ENCODE data around the gene KCNK18. TPM values are rescaled to one million over a fixed set of nuclear protein-coding genes. Genes with fewer than 3 reads are reported as not detected.
A peak's percentile ranks its signal among the peaks of the same experiment; 100 is the strongest.

Gene KCNK18
- total and polyA plus RNA-seq, 2 of the 8 experiments (the other 6 are each of a cell fraction or from before 2014, with no cell fraction given), result not detected

GRCh38 chr10:117188371-117188770, 8.9 kb upstream of the KCNK18 start:
- H3K9me3 ChIP-seq (ENCODE audit: insufficient read depth in 2 of 2, low read depth in 1 of 2, low read length in 1 of 2), result no peaks in the 10 kb centered on the region
- H3K79me2 ChIP-seq (ENCODE audit: control insufficient read depth in 1 of 2, insufficient read depth in 2 of 2, low read length in 2 of 2), result no peaks in the 10 kb centered on the region
- no peaks in the 10 kb centered on the region for H3K79me1 ChIP-seq (ENCODE audit: low read depth, low read length)
- no peak overlapping the region for H3K56ac ChIP-seq (replicated peaks; ENCODE audit: insufficient read length, low read depth, low read length)
- H3K4me3 ChIP-seq (ENCODE audit: extremely low read depth in 1 of 4, insufficient read depth in 2 of 4, low read depth in 3 of 4, low read length in 4 of 4), result no peak overlapping the region
- no peaks in the 10 kb centered on the region for H3K4me1 ChIP-seq (replicated peaks in 1 of 4; ENCODE audit: control insufficient read depth in 3 of 4, insufficient read depth in 4 of 4, low read length in 3 of 4)
- H4K20me1 ChIP-seq (replicated peaks in 1 of 2; ENCODE audit: control insufficient read depth in 1 of 2, insufficient read depth in 2 of 2, low read length in 2 of 2), result no peaks in the 10 kb centered on the region
- H3K14ac ChIP-seq (ENCODE audit: insufficient read length), result no peak overlapping the region
- H2BK15ac ChIP-seq (ENCODE audit: low read length), result no peak overlapping the region
- no peak overlapping the region for H4K8ac ChIP-seq (ENCODE audit: extremely low read depth, insufficient read depth, low read length)
- H2AK5ac ChIP-seq (ENCODE audit: low read depth, low read length), result no peak overlapping the region
- no peak for DNase-seq (ENCODE audit: low read depth in 1 of 2, low spot score in 2 of 2)
- H3K4ac ChIP-seq (replicated peaks; ENCODE audit: insufficient read length, low read depth, low read length), result peak overlapping the region; percentile 58
- no peaks in the 10 kb centered on the region; a peak in 1 of 7 replicates for H3K27me3 ChIP-seq (replicated peaks in 1 of 4; ENCODE audit: control insufficient read depth in 3 of 4, extremely low read depth in 1 of 4, insufficient read depth in 3 of 4, low read length in 3 of 4)
- no peak overlapping the region for H2BK20ac ChIP-seq (ENCODE audit: low read length)
- POLR2A ChIA-PET (ENCODE audit: partially characterized antibody), result no interaction called here
- no peak overlapping the region for H3K4me2 ChIP-seq (ENCODE audit: insufficient read depth in 1 of 2, low read depth in 2 of 2, low read length in 2 of 2)
- H2BK5ac ChIP-seq (ENCODE audit: low read depth, low read length), result no peak overlapping the region
- WGBS, 2 experiments (ENCODE audit: extremely low coverage in 1 of 2, insufficient coverage in 1 of 2, insufficient read length in 1 of 2, insufficient replicate concordance in 2 of 2, low coverage in 1 of 2, low lambda C conversion rate in 2 of 2, missing lambda C conversion rate in 1 of 2), result 74% methylated on average over 2 of the region's 2 CpGs; no CpG with 5 or more reads in 1 of the 2 experiments
- CTCF ChIA-PET (ENCODE audit: partially characterized antibody), result interaction anchor here (0.8 to 5.7 kb wide), 2 partner anchors 11 to 12 kb away, joined by 3 to 38 read pairs; no protein-coding TSS in a partner anchor
- no peak overlapping the region for H2AFZ ChIP-seq (ENCODE audit: low read length)
- no peak overlapping the region for H2BK120ac ChIP-seq (replicated peaks; ENCODE audit: low read depth, low read length)
- H2BK12ac ChIP-seq (ENCODE audit: low read depth, low read length), result no peak overlapping the region
- no peaks in the 10 kb centered on the region for H3K36me3 ChIP-seq (ENCODE audit: control insufficient read depth in 2 of 4, insufficient read depth in 4 of 4, low read length in 3 of 4)
- no peak overlapping the region for H4K5ac ChIP-seq (ENCODE audit: insufficient read length, low read depth, low read length)
- no peak overlapping the region for H3K9ac ChIP-seq (replicated peaks in 1 of 4; ENCODE audit: extremely low read depth in 1 of 4, low read depth in 3 of 4, low read length in 3 of 4)
- no peaks in the 10 kb centered on the region for H3K23me2 ChIP-seq (ENCODE audit: low read depth, low read length)
- no peak overlapping the region for H3K18ac ChIP-seq (ENCODE audit: extremely low read depth, low read length)
- H4K91ac ChIP-seq (replicated peaks; ENCODE audit: insufficient read length, low read length), result no peak overlapping the region
- no peak for FAIRE-seq
- H3K27ac ChIP-seq (ENCODE audit: low read depth, low read length), result no peak overlapping the region
- no peak overlapping the region for H3K23ac ChIP-seq (ENCODE audit: insufficient read length)
- TF ChIP-seq PHF8 (conservative IDR thresholded peaks at IDR 0.05; ENCODE audit: low read depth, low read length) (no peak), TBP (IDR thresholded peaks at IDR 0.05; ENCODE audit: low read depth, low read length) (no peak), ATF3 (IDR thresholded peaks at IDR 0.05; ENCODE audit: insufficient read depth, low read depth, low read length) (no peak), RFX5 (IDR thresholded peaks at IDR 0.05; ENCODE audit: borderline replicate concordance, low read depth, low read length) (no peak), CTCF (IDR thresholded peaks at IDR 0.05; ENCODE audit: control extremely low read depth in 1 of 3, insufficient read depth in 1 of 3, low read depth in 1 of 3, low read length in 3 of 3) (no peak), CBX5 (IDR thresholded peaks at IDR 0.05; ENCODE audit: low read depth, low read length) (no peak), KDM4A (IDR thresholded peaks at IDR 0.05; ENCODE audit: low read depth, low read length, severe bottlenecking) (no peak), CTBP2 (IDR thresholded peaks at IDR 0.05; ENCODE audit: borderline replicate concordance, insufficient read depth, insufficient read length, low read length) (no peak), NRF1 (IDR thresholded peaks at IDR 0.05; ENCODE audit: low read depth, low read length) (no peak), TAF1 (IDR thresholded peaks at IDR 0.05; ENCODE audit: low read depth, low read length) (no peak), EGR1 (IDR thresholded peaks at IDR 0.05; ENCODE audit: borderline replicate concordance, low read depth, low read length) (no peak)

Data from H1 (cell line).